GM12873 (cell line): ENCODE measurements around the gene IGSF5.

Source experiments
- TF ChIP-seq, protein P1 (sequence below): IDR thresholded peaks from 2 replicates; pipeline ENCODE4 v1.5.1; 2012; ENCODE audit warnings: low read depth, mild to moderate bottlenecking, moderate library complexity, low read length, control low read depth; ENCODE audit not compliant: insufficient read depth; ENCODE audit errors: missing control alignments

The IGSF5 gene

DNA sequence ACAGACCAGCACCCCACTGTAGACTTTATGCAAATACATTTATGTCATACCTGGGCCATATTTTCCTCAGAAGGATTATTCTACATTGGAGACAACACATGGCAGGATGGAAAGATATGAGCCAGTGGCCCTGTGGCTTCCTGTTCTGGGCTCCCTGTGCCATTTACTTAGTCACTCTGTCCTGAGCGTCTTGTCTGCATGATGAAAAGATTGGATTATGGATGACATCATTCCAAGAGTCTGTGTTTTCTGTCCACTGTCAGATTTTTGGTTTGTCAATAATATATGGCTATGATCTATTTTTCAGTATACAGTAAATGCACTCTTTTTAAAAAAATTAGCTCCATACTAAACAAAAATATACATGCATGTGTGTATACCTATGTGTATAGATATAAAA is 30.8 kb downstream of the IGSF5 start:
- TF ChIP-seq, protein P1, sequence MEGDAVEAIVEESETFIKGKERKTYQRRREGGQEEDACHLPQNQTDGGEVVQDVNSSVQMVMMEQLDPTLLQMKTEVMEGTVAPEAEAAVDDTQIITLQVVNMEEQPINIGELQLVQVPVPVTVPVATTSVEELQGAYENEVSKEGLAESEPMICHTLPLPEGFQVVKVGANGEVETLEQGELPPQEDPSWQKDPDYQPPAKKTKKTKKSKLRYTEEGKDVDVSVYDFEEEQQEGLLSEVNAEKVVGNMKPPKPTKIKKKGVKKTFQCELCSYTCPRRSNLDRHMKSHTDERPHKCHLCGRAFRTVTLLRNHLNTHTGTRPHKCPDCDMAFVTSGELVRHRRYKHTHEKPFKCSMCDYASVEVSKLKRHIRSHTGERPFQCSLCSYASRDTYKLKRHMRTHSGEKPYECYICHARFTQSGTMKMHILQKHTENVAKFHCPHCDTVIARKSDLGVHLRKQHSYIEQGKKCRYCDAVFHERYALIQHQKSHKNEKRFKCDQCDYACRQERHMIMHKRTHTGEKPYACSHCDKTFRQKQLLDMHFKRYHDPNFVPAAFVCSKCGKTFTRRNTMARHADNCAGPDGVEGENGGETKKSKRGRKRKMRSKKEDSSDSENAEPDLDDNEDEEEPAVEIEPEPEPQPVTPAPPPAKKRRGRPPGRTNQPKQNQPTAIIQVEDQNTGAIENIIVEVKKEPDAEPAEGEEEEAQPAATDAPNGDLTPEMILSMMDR = no peak

DNA sequence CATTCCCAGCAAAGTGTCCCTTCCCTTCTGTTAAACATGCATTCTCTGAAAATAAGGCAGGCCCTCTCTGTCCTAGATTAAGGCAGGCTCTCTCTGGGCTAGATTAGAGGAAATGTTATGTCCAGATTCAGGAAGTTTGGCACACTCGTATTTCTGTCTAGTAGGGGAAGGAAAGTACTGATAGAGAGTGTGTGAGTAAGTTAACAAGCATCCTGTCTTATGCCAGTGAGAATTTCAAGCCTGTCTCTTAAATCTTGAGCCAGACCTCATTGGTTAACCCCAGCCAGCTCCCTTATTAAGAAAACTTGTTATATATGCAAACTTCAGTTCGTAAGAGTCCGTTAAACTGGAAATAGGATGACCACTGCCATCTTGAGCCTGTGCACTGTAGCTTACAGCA is 31.6 kb downstream of the IGSF5 start:
- TF ChIP-seq, protein P1 = no peak

DNA sequence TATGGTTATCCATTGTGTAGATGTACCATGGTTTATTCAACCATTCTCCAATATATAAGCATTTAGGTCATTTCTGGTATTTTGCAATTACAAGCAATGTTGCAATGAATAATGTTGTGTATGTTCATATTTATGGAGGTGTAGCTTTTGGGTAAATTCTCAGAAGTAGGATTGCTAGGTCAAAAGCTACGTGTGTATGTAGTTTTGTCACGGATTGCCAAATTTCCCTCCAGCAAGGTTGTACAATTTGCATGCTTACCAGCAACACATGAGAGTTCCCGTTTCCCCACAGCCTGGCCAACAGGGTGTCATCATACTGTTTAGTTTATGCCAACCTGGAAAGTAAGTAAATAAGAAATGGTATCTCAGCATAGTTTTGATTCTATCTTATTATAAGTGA is 36.3 kb downstream of the IGSF5 start:
- TF ChIP-seq, protein P1 = no peak

DNA sequence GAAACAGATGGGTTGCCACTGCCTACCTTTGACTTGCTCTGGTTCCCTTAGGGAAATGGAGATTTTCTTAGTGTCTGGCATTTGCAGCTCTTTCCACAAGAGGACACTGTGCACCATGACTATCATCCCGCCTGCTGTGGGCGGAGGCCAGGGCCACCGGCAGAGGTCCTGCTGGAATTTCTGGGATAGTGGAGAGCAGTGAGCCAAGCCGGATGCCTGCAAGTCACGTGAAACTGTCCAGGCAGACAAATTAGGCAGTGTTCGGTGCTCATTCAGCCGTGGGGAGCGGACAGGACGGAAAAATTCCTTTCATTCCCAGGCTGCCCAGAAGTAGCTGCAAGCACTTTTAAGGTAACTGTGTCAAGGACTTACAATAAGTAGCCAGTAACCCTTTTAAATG is 43.4 kb downstream of the IGSF5 start:
- TF ChIP-seq, protein P1 = peak; percentile 5

DNA sequence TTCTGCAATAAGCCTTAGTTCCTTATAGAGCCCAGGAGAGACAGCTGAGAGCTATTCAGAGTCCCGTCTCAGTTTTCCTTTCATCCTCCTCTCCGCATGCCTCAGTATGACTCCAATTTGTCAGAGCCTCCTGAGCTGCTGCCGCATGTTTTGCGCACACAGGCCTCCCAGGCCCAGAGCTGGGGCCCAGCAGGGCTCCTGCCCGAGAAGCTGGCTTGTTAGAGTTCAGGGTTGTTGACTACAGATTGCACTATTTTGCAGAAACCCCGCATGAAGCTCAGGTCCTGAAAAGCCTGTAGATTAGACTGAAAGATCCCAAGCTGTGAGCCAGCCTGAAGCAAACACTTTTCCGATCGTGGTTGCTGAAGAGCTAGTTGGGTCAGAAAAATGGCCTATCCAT is 51.5 kb downstream of the IGSF5 start:
- TF ChIP-seq, protein P1 = no peak

DNA sequence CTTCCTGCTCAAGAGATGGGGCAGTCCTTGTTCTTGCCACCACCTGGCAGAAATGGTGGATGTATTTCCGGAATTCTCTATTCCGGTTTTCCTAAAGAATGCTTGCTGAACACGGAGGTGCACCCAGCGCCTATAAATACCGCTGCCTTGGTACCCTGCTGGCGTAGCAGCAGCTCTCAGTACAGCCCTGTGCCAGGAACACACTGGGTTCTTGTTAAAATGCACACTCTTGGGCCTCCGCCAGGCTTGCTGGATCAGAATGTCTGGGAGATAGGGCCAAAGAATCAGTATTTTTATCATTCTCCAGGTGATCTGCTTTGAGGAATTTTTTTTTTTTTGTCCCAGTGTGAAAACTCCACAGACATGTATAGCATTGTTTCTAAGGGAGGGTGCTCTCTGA is 54.2 kb downstream of the IGSF5 start:
- TF ChIP-seq, protein P1 = no peak

DNA sequence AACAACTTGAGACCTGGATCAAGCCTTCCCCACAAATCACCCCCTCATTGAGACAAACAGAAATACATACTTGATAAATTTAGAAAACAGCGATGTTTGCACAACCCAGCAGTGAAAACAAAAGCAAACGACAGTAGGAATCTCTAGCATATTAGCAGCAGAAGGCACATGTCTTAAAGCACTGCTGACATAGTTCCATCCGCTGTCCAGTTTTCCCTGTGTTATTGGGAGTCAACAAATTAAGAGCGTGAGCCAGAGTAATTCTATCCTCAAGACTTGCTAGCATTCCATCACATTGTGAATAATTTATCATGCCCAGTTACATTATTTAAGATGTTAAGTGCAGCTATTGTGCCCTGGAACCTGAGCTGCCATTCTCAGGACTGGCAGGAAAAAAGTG is 55.3 kb downstream of the IGSF5 start:
- TF ChIP-seq, protein P1 = no peak
